Fibroblast of lung (primary cell): Measurements from ENCODE around the gene GNS. TPM values are rescaled to one million over a fixed set of nuclear protein-coding genes. Genes with fewer than 3 reads are reported as not detected.

Experiments used
- DNase-seq, 2 donors: peaks; one replicate each; pipeline versions ENCODE4 v3.0.0 to v3.0.0-alpha.2; 2010; ENCODE audit warnings: low read depth in 2 of 2
- H2AFZ ChIP-seq: 2 replicates; pipeline ENCODE4 v1.5.1; 2012; ENCODE audit warnings: low read length, control low read depth, inconsistent platforms
- H3K27ac ChIP-seq: 2 replicates; pipeline ENCODE4 v1.5.1; 2011; ENCODE audit warnings: low read length, control low read depth; ENCODE audit not compliant: insufficient read depth
- H3K27me3 ChIP-seq: 2 replicates; pipeline ENCODE4 v1.5.1; 2011; ENCODE audit warnings: mild to moderate bottlenecking, low read length; ENCODE audit not compliant: control insufficient read depth, insufficient read depth
- H3K36me3 ChIP-seq: 2 replicates; pipeline ENCODE4 v1.5.1; 2011; ENCODE audit warnings: low read length; ENCODE audit not compliant: control insufficient read depth, insufficient read depth
- H3K4me1 ChIP-seq: 2 replicates; pipeline ENCODE4 v1.5.1; 2011; ENCODE audit warnings: low read length; ENCODE audit not compliant: control insufficient read depth, insufficient read depth; ENCODE audit errors: extremely low read depth
- H3K4me2 ChIP-seq: 2 replicates; pipeline ENCODE4 v1.5.1; 2011; ENCODE audit warnings: low read length, control low read depth; ENCODE audit not compliant: insufficient read depth; ENCODE audit errors: extremely low read depth
- H3K4me3 ChIP-seq, 4 experiments: fragments of 200-600 bp in 1 of 4; sonication (generic) in 1 of 4; replicated peaks in 1 of 4; 2 replicates each; pipeline ENCODE4 v1.5.1; 2011 to 2016; ENCODE audit warnings: low read length in 4 of 4, low read depth in 3 of 4, mild to moderate bottlenecking in 3 of 4, control low read depth in 2 of 4, inconsistent platforms in 1 of 4, mixed read lengths in 1 of 4; ENCODE audit not compliant: insufficient read depth in 1 of 4; ENCODE audit errors: control extremely low read depth in 1 of 4
- H3K79me2 ChIP-seq: 2 replicates; pipeline ENCODE4 v1.5.1; 2012; ENCODE audit warnings: mild to moderate bottlenecking, low read length, inconsistent platforms; ENCODE audit not compliant: control insufficient read depth, insufficient read depth
- H3K9ac ChIP-seq: 2 replicates; pipeline ENCODE4 v1.5.1; 2011; ENCODE audit warnings: mild to moderate bottlenecking, low read length, control low read depth; ENCODE audit not compliant: insufficient read depth
- H3K9me3 ChIP-seq: 2 replicates; pipeline ENCODE4 v1.5.1; 2012; ENCODE audit warnings: low read depth, low read length; ENCODE audit not compliant: control insufficient read depth, insufficient read depth
- H4K20me1 ChIP-seq: 2 replicates; pipeline ENCODE4 v1.5.1; 2011; ENCODE audit warnings: low read length; ENCODE audit not compliant: control insufficient read depth, insufficient read depth; ENCODE audit errors: extremely low read depth
- EZH2 ChIP-seq: IDR thresholded peaks from 2 replicates; pipeline ENCODE4 v1.5.1; 2012; ENCODE audit warnings: low read length, control low read depth, mild to moderate bottlenecking; ENCODE audit errors: missing control alignments
- polyA plus RNA-seq, 2 donors: library from polyadenylated mRNA; depleted of rRNA in 1 of 2; stranded (reverse) in 1 of 2; unstranded in 1 of 2; fragments of >200 nt; gene quantifications; 2 replicates each; pipeline ENCODE4 v1.2.1, GENCODE V29; 2011 to 2012; ENCODE audit warnings: missing spikeins in 1 of 2
- total RNA-seq: library from RNA; depleted of rRNA; stranded (reverse); fragments of >200 nt; gene quantifications from 2 replicates; pipeline ENCODE4 v1.2.1, GENCODE V29; 2014
- TF ChIP-seq, protein P1 (sequence below), 2 donors: IDR thresholded peaks in 1 of 2; conservative IDR thresholded peaks in 1 of 2; 1 replicate in 1 of 2; 2 replicates in 1 of 2; pipeline ENCODE4 v1.5.1; 2011 to 2012; ENCODE audit warnings: low read length in 2 of 2, control low read depth in 1 of 2, inconsistent platforms in 1 of 2, low read depth in 1 of 2, mild to moderate bottlenecking in 1 of 2

Gene GNS
- total and polyA plus RNA-seq, 2 donors (not counting 1 experiment from before 2014, with no cell fraction given): 219 to 249 TPM

DNA sequence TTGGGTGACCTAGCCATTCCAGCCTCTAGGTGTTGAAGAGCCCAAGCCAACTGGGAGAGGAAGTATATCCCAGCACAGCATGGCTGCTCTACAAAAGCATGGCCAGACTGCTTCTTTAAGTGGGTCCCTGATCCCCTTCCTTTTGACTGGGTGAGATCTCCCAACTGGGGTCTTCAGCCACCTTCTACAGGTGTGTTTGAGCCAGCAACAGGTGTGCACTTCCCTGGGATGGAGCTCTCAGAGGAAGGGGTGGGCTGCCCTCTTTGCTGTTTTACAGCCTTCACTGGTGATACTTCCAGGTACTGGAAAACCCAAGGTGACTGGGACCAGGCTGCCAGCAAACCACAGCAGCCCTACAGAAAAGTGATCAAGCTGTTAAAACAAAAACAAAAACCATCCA, 14.2 kb upstream of the GNS start:
- Histone ChIP-seq H3K27ac (no peak overlapping the region), H3K27me3 (peaks cover 2% of the 10 kb centered on the region), H3K4me2 (no peak overlapping the region), H2AFZ (no peak overlapping the region), H3K36me3 (no peaks in the 10 kb centered on the region), H3K79me2 (no peaks in the 10 kb centered on the region), H3K9me3 (no peaks in the 10 kb centered on the region), H4K20me1 (no peaks in the 10 kb centered on the region), H3K4me1 (no peaks in the 10 kb centered on the region), H3K9ac (no peak overlapping the region), H3K4me3 (no peak overlapping the region)
- DNase-seq: no peak
- TF ChIP-seq EZH2: no peak
- TF ChIP-seq, protein P1, sequence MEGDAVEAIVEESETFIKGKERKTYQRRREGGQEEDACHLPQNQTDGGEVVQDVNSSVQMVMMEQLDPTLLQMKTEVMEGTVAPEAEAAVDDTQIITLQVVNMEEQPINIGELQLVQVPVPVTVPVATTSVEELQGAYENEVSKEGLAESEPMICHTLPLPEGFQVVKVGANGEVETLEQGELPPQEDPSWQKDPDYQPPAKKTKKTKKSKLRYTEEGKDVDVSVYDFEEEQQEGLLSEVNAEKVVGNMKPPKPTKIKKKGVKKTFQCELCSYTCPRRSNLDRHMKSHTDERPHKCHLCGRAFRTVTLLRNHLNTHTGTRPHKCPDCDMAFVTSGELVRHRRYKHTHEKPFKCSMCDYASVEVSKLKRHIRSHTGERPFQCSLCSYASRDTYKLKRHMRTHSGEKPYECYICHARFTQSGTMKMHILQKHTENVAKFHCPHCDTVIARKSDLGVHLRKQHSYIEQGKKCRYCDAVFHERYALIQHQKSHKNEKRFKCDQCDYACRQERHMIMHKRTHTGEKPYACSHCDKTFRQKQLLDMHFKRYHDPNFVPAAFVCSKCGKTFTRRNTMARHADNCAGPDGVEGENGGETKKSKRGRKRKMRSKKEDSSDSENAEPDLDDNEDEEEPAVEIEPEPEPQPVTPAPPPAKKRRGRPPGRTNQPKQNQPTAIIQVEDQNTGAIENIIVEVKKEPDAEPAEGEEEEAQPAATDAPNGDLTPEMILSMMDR (conservative IDR thresholded peaks at IDR 0.05 in 1 of 2, IDR thresholded peaks at IDR 0.05 in 1 of 2; ENCODE audit: low read depth in 1 of 2, low read length in 2 of 2): no peak

DNA sequence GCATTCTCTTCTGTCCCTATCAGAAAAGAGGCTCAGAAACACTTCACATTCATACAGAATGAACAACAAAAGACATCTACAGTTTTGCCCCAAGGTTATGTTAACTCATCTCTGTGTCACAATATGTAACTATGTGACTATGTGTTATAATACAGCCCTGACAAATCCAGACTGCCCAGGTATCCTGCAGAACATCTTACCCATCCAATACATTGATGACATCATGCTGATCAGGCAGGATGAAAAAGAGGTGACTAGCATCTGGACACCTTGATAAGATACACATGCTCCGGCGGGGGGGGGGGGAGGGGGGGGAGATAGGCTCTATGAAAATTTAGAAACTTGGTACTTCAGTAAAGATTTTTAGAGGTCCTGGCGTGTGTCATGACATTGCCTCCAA, 8.3 kb upstream of the GNS start:
- H4K20me1 ChIP-seq: no peaks in the 10 kb centered on the region
- TF ChIP-seq EZH2: no peak
- TF ChIP-seq, protein P1 (conservative IDR thresholded peaks at IDR 0.05 in 1 of 2, IDR thresholded peaks at IDR 0.05 in 1 of 2; ENCODE audit: low read depth in 1 of 2, low read length in 2 of 2): no peak

DNA sequence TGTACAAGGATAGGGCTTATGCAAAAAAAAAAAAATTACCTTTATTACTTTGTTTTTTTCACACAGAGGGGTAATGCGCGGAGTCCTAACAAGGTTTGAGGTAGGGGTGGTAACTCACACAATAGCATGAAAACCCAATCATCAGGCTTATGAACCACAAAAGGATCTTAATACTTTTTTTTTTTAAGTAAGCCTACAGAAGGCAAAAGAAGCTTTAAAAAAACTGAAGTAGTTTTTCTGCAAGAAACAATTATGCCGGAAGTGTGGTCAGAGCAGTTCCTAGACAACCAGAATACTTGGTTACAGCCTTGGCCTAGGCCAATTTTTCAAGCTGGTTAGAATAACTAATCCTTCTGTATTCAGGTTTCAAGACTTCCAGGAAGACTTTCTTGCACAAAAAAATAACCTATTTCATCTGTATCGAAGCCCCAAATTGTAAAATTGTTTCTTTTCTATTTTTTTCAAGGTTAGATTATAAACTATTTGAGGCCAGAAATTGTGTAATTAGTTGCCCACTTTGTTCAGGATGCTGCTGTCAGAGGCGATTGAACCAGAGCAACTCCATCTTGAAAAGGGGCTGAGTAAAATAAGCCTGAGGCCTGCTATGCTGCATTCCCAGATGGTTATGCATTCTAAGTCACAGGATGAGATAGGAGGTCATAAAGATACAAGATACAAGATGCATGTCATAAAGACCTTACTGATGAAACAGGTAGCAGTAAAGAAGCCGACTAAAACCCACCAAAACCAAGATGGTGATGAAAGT, 1.8 kb upstream of the GNS start:
- Histone ChIP-seq H3K9ac (no peak overlapping the region), H3K79me2 (peaks cover 11% of the 10 kb centered on the region), H3K4me2 (no peak overlapping the region), H3K9me3 (no peaks in the 10 kb centered on the region), H3K4me3 (no peak overlapping the region), H3K27me3 (no peaks in the 10 kb centered on the region), H3K4me1 (no peaks in the 10 kb centered on the region), H2AFZ (no peak overlapping the region), H3K36me3 (no peaks in the 10 kb centered on the region), H3K27ac (no peak overlapping the region), H4K20me1 (no peaks in the 10 kb centered on the region)
- no peak for TF ChIP-seq EZH2
- TF ChIP-seq, protein P1 (conservative IDR thresholded peaks at IDR 0.05 in 1 of 2, IDR thresholded peaks at IDR 0.05 in 1 of 2; ENCODE audit: low read depth in 1 of 2, low read length in 2 of 2): no peak
- no peak for DNase-seq

More for the DNA sequence above, 8.3 kb upstream of the GNS start:
- H3K36me3 ChIP-seq: no peaks in the 10 kb centered on the region
- no peak for DNase-seq
- no peaks in the 10 kb centered on the region for H3K9me3 ChIP-seq
- no peak overlapping the region for H2AFZ ChIP-seq
- H3K4me2 ChIP-seq: no peak overlapping the region
- H3K4me1 ChIP-seq: no peaks in the 10 kb centered on the region
- no peak overlapping the region for H3K9ac ChIP-seq
- no peaks in the 10 kb centered on the region for H3K79me2 ChIP-seq
- no peak overlapping the region for H3K27ac ChIP-seq
- H3K27me3 ChIP-seq: no peaks in the 10 kb centered on the region
- H3K4me3 ChIP-seq: no peak overlapping the region
